ENCODE results near the gene ADGRV1. TPM values are rescaled to one million over a fixed set of nuclear protein-coding genes. Genes with fewer than 3 reads are reported as not detected.
"Not testable (repeated sequence)": the region's sequence is repeated elsewhere in the genome, so short reads cannot be mapped to it uniquely, and the experiment has no call there.

Gene ADGRV1
- polyA plus RNA-seq, 2 donors: 0.82 to 1.6 TPM

GRCh38 chr5:90606539-90606938 is 47.9 kb downstream of the ADGRV1 start:
- Histone ChIP-seq H3K36me3 (ENCODE audit: control insufficient read depth in 2 of 2, insufficient read depth in 2 of 2, low read length in 1 of 2) (no peaks in the 10 kb centered on the region), H3K27me3 (ENCODE audit: control insufficient read depth in 1 of 2, insufficient read depth in 2 of 2, low read length in 2 of 2) (no peaks in the 10 kb centered on the region), H3K4me1 (ENCODE audit: control insufficient read depth in 2 of 2, insufficient read depth in 2 of 2, low read length in 1 of 2) (no peaks in the 10 kb centered on the region), H3K9me3 (ENCODE audit: control insufficient read depth in 2 of 2, insufficient read depth in 1 of 2, low read depth in 1 of 2, low read length in 1 of 2) (no peaks in the 10 kb centered on the region), H3K4me3 (ENCODE audit: low read depth in 1 of 2, low read length in 2 of 2) (no peak overlapping the region), H3K27ac (ENCODE audit: low read depth in 2 of 2, low read length in 1 of 2) (no peak overlapping the region)
- WGBS, 2 donors: 50 to 57% methylated on average over 2 of the region's 2 CpGs

- WGBS, 2 donors: 38 to 54% methylated on average over 1 of the region's 1 CpG
- no peaks in the 10 kb centered on the region for H3K27me3 ChIP-seq (ENCODE audit: control insufficient read depth in 1 of 2, insufficient read depth in 2 of 2, low read length in 2 of 2)
- H3K36me3 ChIP-seq (ENCODE audit: control insufficient read depth in 2 of 2, insufficient read depth in 2 of 2, low read length in 1 of 2): no peaks in the 10 kb centered on the region
- H3K4me3 ChIP-seq (ENCODE audit: low read depth in 1 of 2, low read length in 2 of 2): no peak overlapping the region
- no peaks in the 10 kb centered on the region for H3K9me3 ChIP-seq (ENCODE audit: control insufficient read depth in 2 of 2, insufficient read depth in 1 of 2, low read depth in 1 of 2, low read length in 1 of 2)
- no peaks in the 10 kb centered on the region for H3K4me1 ChIP-seq (ENCODE audit: control insufficient read depth in 2 of 2, insufficient read depth in 2 of 2, low read length in 1 of 2)
- H3K27ac ChIP-seq (ENCODE audit: low read depth in 2 of 2, low read length in 1 of 2): no peak overlapping the region
Measured at GRCh38 chr5:90612919-90613318, 54.3 kb downstream of the ADGRV1 start.

GRCh38 chr5:90613459-90613858 is 54.9 kb downstream of the ADGRV1 start:
- no peaks in the 10 kb centered on the region for H3K27me3 ChIP-seq (ENCODE audit: control insufficient read depth in 1 of 2, insufficient read depth in 2 of 2, low read length in 2 of 2)
- H3K36me3 ChIP-seq (ENCODE audit: control insufficient read depth in 2 of 2, insufficient read depth in 2 of 2, low read length in 1 of 2): no peaks in the 10 kb centered on the region
- no peaks in the 10 kb centered on the region for H3K4me1 ChIP-seq (ENCODE audit: control insufficient read depth in 2 of 2, insufficient read depth in 2 of 2, low read length in 1 of 2)
- H3K4me3 ChIP-seq (ENCODE audit: low read depth in 1 of 2, low read length in 2 of 2): no peak overlapping the region
- no peaks in the 10 kb centered on the region for H3K9me3 ChIP-seq (ENCODE audit: control insufficient read depth in 2 of 2, insufficient read depth in 1 of 2, low read depth in 1 of 2, low read length in 1 of 2)
- H3K27ac ChIP-seq (ENCODE audit: low read depth in 2 of 2, low read length in 1 of 2): no peak overlapping the region
- WGBS, 2 donors: 64 to 81% methylated on average over 3 of the region's 3 CpGs

GRCh38 chr5:90613918-90614504 is 55.4 kb downstream of the ADGRV1 start:
- no peak overlapping the region for H3K4me3 ChIP-seq (ENCODE audit: low read depth in 1 of 2, low read length in 2 of 2)
- 64 to 78% methylated on average over 6 of the region's 6 CpGs for WGBS, 2 donors
- no peaks in the 10 kb centered on the region for H3K27me3 ChIP-seq (ENCODE audit: control insufficient read depth in 1 of 2, insufficient read depth in 2 of 2, low read length in 2 of 2)
- no peaks in the 10 kb centered on the region for H3K4me1 ChIP-seq (ENCODE audit: control insufficient read depth in 2 of 2, insufficient read depth in 2 of 2, low read length in 1 of 2)
- no peaks in the 10 kb centered on the region for H3K9me3 ChIP-seq (ENCODE audit: control insufficient read depth in 2 of 2, insufficient read depth in 1 of 2, low read depth in 1 of 2, low read length in 1 of 2)
- H3K36me3 ChIP-seq (ENCODE audit: control insufficient read depth in 2 of 2, insufficient read depth in 2 of 2, low read length in 1 of 2): no peaks in the 10 kb centered on the region
- no peak overlapping the region for H3K27ac ChIP-seq (ENCODE audit: low read depth in 2 of 2, low read length in 1 of 2)

- Histone ChIP-seq H3K9me3 (ENCODE audit: control insufficient read depth in 2 of 2, insufficient read depth in 1 of 2, low read depth in 1 of 2, low read length in 1 of 2) (no peaks in the 10 kb centered on the region), H3K4me1 (ENCODE audit: control insufficient read depth in 2 of 2, insufficient read depth in 2 of 2, low read length in 1 of 2) (no peaks in the 10 kb centered on the region), H3K36me3 (ENCODE audit: control insufficient read depth in 2 of 2, insufficient read depth in 2 of 2, low read length in 1 of 2) (no peaks in the 10 kb centered on the region), H3K4me3 (ENCODE audit: low read depth in 1 of 2, low read length in 2 of 2) (no peak overlapping the region), H3K27me3 (ENCODE audit: control insufficient read depth in 1 of 2, insufficient read depth in 2 of 2, low read length in 2 of 2) (no peaks in the 10 kb centered on the region), H3K27ac (ENCODE audit: low read depth in 2 of 2, low read length in 1 of 2) (no peak overlapping the region)
- WGBS, 2 donors: 83 to 86% methylated on average over 3 of the region's 3 CpGs
Measured at GRCh38 chr5:90615355-90615754, 56.8 kb downstream of the ADGRV1 start.

- no peaks in the 10 kb centered on the region for H3K36me3 ChIP-seq (ENCODE audit: control insufficient read depth in 2 of 2, insufficient read depth in 2 of 2, low read length in 1 of 2)
- WGBS, 2 donors: 72 to 76% methylated on average over 5 of the region's 5 CpGs
Measured at GRCh38 chr5:90618071-90618470, 59.5 kb downstream of the ADGRV1 start.

GRCh38 chr5:90619762-90620161 is 61.2 kb downstream of the ADGRV1 start:
- not testable (repeated sequence) for H3K4me1 ChIP-seq (ENCODE audit: control insufficient read depth in 2 of 2, insufficient read depth in 2 of 2, low read length in 1 of 2); H3K4me3 ChIP-seq (ENCODE audit: low read depth in 1 of 2, low read length in 2 of 2); H3K27me3 ChIP-seq (ENCODE audit: control insufficient read depth in 1 of 2, insufficient read depth in 2 of 2, low read length in 2 of 2); H3K36me3 ChIP-seq (ENCODE audit: control insufficient read depth in 2 of 2, insufficient read depth in 2 of 2, low read length in 1 of 2); H3K9me3 ChIP-seq (ENCODE audit: control insufficient read depth in 2 of 2, insufficient read depth in 1 of 2, low read depth in 1 of 2, low read length in 1 of 2); H3K27ac ChIP-seq (ENCODE audit: low read depth in 2 of 2, low read length in 1 of 2)
- WGBS, 2 donors: 85 to 95% methylated on average over 5 of the region's 6 CpGs

More at GRCh38 chr5:90618071-90618470, 59.5 kb downstream of the ADGRV1 start:
- H3K4me3 ChIP-seq (ENCODE audit: low read depth in 1 of 2, low read length in 2 of 2): no peak overlapping the region
- no peak overlapping the region for H3K27ac ChIP-seq (ENCODE audit: low read depth in 2 of 2, low read length in 1 of 2)
- H3K9me3 ChIP-seq (ENCODE audit: control insufficient read depth in 2 of 2, insufficient read depth in 1 of 2, low read depth in 1 of 2, low read length in 1 of 2): no peaks in the 10 kb centered on the region
- no peaks in the 10 kb centered on the region for H3K4me1 ChIP-seq (ENCODE audit: control insufficient read depth in 2 of 2, insufficient read depth in 2 of 2, low read length in 1 of 2)
- H3K27me3 ChIP-seq (ENCODE audit: control insufficient read depth in 1 of 2, insufficient read depth in 2 of 2, low read length in 2 of 2): no peaks in the 10 kb centered on the region

- 87 to 88% methylated on average over 3 of the region's 3 CpGs for WGBS, 2 donors
- H3K4me3 ChIP-seq (ENCODE audit: low read depth in 1 of 2, low read length in 2 of 2): no peak overlapping the region
- H3K27ac ChIP-seq (ENCODE audit: low read depth in 2 of 2, low read length in 1 of 2): no peak overlapping the region
- no peaks in the 10 kb centered on the region for H3K36me3 ChIP-seq (ENCODE audit: control insufficient read depth in 2 of 2, insufficient read depth in 2 of 2, low read length in 1 of 2)
- no peaks in the 10 kb centered on the region for H3K4me1 ChIP-seq (ENCODE audit: control insufficient read depth in 2 of 2, insufficient read depth in 2 of 2, low read length in 1 of 2)
- H3K9me3 ChIP-seq (ENCODE audit: control insufficient read depth in 2 of 2, insufficient read depth in 1 of 2, low read depth in 1 of 2, low read length in 1 of 2): no peaks in the 10 kb centered on the region
- no peaks in the 10 kb centered on the region for H3K27me3 ChIP-seq (ENCODE audit: control insufficient read depth in 1 of 2, insufficient read depth in 2 of 2, low read length in 2 of 2)
Measured at GRCh38 chr5:90621848-90622247, 63.3 kb downstream of the ADGRV1 start.

- 66 to 75% methylated on average over 2 of the region's 2 CpGs for WGBS, 2 donors
- Histone ChIP-seq H3K4me1 (ENCODE audit: control insufficient read depth in 2 of 2, insufficient read depth in 2 of 2, low read length in 1 of 2) (no peaks in the 10 kb centered on the region), H3K36me3 (ENCODE audit: control insufficient read depth in 2 of 2, insufficient read depth in 2 of 2, low read length in 1 of 2) (no peaks in the 10 kb centered on the region), H3K27ac (ENCODE audit: low read depth in 2 of 2, low read length in 1 of 2) (no peak overlapping the region), H3K27me3 (ENCODE audit: control insufficient read depth in 1 of 2, insufficient read depth in 2 of 2, low read length in 2 of 2) (no peaks in the 10 kb centered on the region), H3K9me3 (ENCODE audit: control insufficient read depth in 2 of 2, insufficient read depth in 1 of 2, low read depth in 1 of 2, low read length in 1 of 2) (no peaks in the 10 kb centered on the region), H3K4me3 (ENCODE audit: low read depth in 1 of 2, low read length in 2 of 2) (no peak overlapping the region)
Measured at GRCh38 chr5:90626493-90626892, 67.9 kb downstream of the ADGRV1 start.

GRCh38 chr5:90628492-90628891 is 69.9 kb downstream of the ADGRV1 start:
- Histone ChIP-seq H3K36me3 (ENCODE audit: control insufficient read depth in 2 of 2, insufficient read depth in 2 of 2, low read length in 1 of 2) (no peaks in the 10 kb centered on the region), H3K9me3 (ENCODE audit: control insufficient read depth in 2 of 2, insufficient read depth in 1 of 2, low read depth in 1 of 2, low read length in 1 of 2) (no peaks in the 10 kb centered on the region), H3K27ac (ENCODE audit: low read depth in 2 of 2, low read length in 1 of 2) (no peak overlapping the region), H3K4me1 (ENCODE audit: control insufficient read depth in 2 of 2, insufficient read depth in 2 of 2, low read length in 1 of 2) (no peaks in the 10 kb centered on the region), H3K4me3 (ENCODE audit: low read depth in 1 of 2, low read length in 2 of 2) (no peak overlapping the region), H3K27me3 (ENCODE audit: control insufficient read depth in 1 of 2, insufficient read depth in 2 of 2, low read length in 2 of 2) (no peaks in the 10 kb centered on the region)
- WGBS, 2 donors: 88 to 91% methylated on average over 6 of the region's 6 CpGs

All from esophagus (tissue), 2 donors.